ENCODE measurements around the gene COL26A1. TPM values are rescaled to one million over a fixed set of nuclear protein-coding genes. Genes with fewer than 3 reads are reported as not detected.
"Not testable (repeated sequence)": the region's sequence is repeated elsewhere in the genome, so short reads cannot be mapped to it uniquely, and the experiment has no call there.

Gene COL26A1
- total RNA-seq, 1 donor from 2014 or later, result 6.7 TPM

DNA sequence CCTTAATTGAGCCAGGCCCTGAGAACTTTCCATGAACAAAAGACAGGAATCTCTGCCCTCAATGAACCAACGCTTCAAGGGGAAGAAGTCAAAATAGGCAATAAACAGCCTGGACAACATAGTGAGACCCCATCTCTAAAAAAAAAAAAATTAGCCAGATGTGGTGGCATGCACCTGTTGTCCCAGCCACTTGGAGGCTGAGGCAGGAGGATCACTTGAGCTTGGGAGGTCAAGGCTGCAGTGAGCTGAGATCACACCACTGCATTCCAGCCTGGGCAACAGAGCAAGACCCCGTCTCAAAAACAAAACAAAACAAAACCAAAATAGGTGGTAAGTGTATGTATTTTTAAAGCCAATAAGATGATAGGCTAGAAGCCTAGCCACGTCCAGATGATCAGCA, 198.6 kb downstream of the COL26A1 start:
- DNase-seq (ENCODE audit: low spot score), result peak; percentile 5
- not testable (repeated sequence) for ATAC-seq

DNA sequence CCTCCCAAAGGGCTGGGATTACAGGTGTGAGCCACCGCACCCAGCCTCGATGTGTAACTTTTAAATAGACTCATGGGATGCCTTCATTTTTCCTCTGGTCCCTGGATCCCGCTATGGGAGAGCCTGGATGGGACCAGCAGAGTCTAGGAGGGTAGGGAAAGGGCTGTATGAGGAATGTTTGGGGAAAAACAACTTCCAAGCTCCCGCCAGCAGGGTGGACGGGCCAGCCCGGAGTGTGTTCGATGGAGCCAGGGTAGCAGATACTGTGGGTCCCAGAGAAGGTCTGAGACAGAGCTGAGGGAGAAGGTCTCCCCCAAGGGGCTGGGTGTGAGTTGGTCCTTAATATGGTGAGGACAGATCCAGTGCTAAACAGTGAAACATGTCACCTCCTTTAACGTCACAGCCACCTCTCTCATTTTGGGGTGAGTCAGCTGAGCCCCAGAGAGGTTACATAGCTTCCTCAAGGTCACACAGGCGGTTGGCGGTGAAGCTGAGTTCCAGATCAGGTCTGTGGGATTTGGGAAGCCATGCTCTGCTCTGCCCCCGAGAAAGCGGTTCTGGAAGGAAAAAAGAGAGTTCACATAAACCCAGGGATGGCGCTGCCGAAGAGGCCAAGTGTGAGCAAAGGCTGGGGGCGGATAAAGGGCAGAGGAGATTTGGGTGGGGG, 200.0 kb downstream of the COL26A1 start:
- DNase-seq (ENCODE audit: low spot score), result peak; percentile 22
- ATAC-seq, result no peak

DNA sequence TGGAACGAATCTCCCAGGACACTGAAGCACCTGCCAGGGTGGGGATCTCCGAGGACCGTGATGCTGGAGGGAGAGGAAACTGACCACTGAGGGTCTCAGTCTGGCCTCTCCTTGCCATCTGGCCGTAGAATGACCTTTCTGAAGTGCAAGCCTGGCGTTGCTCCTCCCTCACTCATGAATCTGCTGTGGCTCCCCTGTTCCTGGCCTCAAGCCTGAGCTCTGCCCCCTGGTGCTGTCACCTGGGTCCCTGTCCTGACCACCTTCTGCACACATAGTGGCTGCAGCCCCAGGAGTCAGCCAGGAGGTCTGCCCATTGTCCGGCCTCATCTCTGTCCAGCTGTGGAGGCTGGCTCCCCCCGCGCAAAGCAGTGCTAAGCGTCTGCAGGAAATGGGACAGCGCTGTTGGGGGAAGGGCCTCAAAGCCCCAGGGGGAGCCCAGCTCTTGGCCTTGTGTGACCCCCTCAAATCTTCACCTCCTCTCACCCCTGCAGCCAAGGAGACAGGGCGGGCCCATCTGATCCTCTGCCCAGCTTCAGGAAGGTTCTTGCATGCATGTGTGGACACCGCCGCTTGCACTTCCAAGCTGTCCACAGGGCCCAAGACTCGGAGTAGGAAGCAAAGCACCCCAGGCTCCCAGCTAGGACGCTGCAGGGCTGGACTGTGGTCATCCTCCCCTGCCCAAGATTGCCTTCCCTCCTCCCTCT, 200.7 kb downstream of the COL26A1 start:
- DNase-seq (ENCODE audit: low spot score) (peak; percentile 33), ATAC-seq (no peak)

DNA sequence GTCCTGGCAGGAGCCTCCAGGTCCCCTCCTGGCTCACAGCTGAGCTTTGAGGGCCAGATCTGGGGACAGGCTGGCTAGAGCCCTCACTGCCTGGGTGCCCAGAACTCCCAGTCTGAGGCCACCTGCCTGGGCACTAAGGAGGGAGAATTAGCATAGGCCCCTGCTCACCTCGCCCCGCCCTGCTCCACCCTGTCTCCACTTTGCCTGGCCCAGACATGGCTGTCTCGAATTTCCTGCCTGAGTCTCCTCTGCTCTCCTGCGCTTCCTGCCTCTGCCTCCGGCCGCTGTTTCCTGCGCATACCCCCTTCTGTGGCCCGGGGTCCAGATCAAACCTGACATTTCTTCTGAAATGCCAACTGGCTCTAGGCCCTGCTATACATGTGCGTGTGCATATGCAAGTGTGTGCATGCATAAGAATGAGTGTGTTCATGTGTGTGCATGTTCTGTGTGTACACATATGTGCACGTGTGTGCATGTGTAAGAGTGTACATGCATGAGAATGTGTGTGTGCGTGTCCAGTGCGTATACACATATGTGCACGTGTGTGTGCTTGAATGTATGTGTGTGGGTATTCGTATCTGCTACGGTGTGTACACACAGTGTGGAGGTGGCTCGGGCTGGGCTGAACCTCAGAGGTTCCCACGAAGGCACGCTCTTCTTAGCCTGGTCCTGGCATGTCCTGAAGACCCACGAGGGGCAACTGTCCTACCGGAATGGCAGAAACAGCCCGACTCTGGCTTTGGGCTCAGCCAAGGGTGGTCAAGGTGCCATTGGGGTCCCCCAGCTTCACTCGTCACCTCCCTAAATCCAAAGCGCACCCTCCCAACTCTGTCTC, 201.5 kb downstream of the COL26A1 start:
- ATAC-seq, result peak; percentile 18
- no peak for DNase-seq (ENCODE audit: low spot score)

DNA sequence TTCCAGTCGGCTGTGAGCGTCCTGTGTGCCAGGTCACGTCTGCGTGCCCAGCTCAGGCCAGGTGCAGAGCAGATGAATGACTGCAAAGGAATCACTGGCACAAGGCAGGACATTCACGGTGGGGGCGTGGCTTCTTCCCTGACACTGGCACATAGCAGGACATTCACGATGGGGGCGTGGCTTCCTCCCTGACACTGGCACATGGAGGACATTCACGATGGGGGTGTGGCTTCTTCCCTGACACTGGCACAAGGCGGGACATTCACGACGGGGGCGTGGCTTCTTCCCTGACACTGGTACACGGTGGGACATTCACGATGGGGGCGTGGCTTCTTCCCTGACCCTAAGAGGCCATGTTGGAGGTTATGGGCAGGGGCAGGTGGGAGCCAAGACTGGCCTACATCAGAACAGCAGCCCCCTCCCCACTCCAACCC, 202.1 kb downstream of the COL26A1 start:
- ATAC-seq, result peak; percentile 30
- DNase-seq (ENCODE audit: low spot score), result no peak

DNA sequence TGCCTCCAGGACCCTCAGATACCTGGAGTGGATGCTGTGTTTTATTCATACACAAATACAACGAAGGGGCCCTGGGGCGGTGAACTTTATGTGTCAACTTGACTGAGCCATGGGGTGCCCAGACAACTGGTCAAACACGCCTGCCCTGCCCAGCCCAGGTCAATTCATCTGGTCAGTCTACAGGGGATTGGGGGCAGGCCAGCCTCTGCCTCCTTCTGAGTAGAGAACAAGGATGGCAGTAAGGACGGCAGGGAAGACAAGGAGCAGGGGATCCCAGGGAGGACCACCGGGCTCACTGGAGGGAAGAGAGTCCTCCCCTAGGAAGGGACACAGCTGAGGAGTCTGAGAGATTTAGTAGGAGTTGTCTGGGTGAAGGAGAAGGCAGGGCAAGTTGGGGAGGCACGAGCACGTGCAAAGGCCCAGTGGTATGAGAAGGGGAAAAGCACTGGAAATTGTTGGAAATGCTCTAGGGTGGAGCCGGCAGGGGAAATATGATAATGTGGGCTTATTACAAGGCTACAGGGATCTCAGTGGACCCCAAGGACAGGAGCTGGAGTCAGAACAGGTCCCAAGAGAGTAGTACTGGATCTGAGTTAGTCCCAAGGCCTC, 203.0 kb downstream of the COL26A1 start:
- no peak for ATAC-seq
- no peak for DNase-seq (ENCODE audit: low spot score)

DNA sequence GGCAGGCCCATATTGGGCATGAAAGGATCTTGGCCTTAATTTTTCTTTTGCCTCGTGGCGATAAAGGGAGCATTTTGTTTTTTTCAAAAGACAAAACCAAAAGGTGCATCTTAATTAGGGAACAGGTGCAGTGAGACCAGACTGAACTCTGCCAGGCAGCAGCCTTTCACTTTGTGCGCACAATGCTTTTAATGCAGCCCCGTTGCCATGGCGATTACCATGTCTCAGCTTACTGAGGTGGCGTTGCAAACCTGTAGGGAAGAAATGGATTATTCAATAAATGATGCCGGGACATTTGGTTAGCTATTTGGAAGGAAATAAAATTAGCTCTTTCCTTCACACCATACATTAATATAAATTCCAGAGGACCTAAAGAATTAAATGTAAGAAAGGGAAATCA, 204.6 kb downstream of the COL26A1 start:
- DNase-seq (ENCODE audit: low spot score) (no peak), ATAC-seq (no peak)

DNA sequence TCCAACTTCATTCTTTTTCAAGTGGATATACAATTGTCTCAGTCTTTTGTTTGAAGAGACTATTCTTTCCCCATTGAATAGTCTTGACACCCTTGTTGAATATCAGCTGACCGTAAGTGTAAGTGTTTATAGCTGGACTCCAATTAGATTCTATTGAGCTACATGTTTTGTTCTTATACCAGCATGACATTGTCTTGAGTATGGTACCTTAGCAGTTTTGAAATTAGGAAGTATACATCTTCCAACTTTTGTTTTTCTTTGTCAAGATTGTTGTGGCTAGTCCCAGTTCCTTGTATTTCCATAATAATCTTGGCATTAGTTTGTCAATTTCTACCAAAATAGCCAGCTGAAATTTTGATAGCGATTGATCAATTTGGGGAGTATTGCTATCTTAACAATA, 209.5 kb downstream of the COL26A1 start:
- no peak for ATAC-seq
- DNase-seq (ENCODE audit: low spot score), result no peak

DNA sequence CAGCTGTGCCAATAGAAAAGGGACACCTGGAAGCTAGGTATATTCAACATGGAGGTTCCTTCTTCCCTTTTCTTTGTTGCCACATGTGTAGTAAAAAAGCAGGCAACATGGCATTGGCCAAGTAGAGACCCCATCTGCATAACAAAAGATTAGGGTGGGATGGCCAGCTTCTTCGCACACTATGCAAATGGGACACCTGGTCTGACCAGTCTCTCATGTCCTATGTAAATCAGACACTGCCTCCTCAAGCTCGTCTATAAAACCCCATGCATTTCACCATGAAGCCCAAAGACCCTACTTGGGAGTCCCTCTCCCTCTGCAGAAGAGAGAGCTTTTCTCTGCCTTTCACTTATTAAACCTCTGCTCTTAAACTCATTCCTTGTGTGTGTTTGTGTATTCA, 212.5 kb downstream of the COL26A1 start:
- ATAC-seq (no peak), DNase-seq (ENCODE audit: low spot score) (no peak)

DNA sequence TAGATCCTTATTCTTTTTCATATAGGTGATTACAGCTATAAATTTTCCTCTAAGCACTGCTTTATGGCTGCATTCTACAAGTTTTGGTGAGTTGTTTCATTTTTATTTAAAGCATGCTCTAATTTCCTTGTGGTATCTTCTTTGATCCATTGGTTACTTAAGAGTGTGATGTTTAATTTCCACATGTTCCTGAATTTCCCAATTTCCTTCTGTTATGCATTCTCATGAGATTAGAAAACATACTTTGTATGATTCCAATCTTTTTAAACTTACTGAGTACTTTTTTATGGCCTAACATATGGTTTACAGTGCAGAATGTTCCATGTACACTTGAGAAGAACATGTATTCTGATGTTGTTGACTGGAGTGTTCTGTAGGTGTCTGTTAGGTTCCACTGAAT, 213.0 kb downstream of the COL26A1 start:
- DNase-seq (ENCODE audit: low spot score) (no peak), ATAC-seq (no peak)

DNA sequence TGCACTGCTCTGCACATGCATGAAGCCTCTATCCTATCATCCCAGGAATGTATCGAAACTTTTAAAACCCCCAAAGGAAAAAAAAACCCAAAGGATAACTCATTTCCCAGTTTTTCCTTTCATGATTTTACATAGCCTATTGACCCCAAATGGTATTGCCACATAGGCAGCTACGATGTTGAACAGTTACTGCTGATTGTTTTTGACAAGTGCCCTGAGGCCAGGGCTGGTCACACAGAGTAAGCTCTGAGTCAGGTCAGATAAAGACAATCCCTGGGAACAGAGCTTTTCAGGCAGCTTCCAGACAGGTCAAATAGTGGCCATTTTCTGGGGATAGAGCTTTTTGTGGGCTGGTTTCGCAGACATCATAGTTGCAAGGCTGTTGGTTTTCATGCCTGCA, 214.3 kb downstream of the COL26A1 start:
- DNase-seq (ENCODE audit: low spot score), result no peak

DNA sequence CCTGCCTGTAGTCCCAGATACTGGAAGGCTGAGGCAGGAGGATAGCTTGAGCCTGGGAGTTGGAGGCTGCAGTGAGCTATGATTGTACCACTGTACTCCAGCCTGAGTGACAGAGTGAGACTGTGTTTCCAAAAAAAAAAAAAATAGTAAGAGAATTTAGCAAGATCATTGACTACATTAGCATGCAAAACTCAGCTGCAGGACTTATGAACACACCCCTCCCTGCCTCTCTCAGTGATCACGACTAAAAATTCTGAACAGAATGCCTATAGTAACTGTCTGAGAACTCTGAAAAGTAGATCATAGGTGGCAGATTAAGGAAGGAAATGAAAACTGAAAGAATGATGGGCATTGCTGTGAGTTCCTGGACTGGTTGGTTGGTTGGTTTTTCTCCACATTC, 215.9 kb downstream of the COL26A1 start:
- no peak for ATAC-seq
- no peak for DNase-seq (ENCODE audit: low spot score)

More for the DNA sequence above, 214.3 kb downstream of the COL26A1 start:
- ATAC-seq, result no peak

DNA sequence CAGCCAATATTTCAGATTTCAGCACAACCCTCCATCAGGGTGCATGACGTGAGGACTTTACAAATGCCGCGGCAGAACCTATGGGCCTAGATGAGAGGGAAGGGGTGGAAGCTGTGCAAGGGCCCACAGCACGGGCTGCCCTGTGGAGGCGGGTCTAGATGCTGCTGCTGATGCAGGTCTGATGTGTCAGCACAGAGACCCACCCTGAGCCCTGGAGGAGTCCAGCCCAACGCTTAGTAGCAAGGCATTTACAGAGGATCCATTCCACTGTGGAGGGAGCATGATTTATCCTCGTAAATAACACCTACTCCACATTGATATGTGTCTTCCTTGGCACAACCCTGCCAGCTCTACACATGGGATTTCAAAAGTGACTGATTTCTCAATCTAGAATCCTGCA, 217.9 kb downstream of the COL26A1 start:
- no peak for DNase-seq (ENCODE audit: low spot score)
- ATAC-seq, result no peak

DNA sequence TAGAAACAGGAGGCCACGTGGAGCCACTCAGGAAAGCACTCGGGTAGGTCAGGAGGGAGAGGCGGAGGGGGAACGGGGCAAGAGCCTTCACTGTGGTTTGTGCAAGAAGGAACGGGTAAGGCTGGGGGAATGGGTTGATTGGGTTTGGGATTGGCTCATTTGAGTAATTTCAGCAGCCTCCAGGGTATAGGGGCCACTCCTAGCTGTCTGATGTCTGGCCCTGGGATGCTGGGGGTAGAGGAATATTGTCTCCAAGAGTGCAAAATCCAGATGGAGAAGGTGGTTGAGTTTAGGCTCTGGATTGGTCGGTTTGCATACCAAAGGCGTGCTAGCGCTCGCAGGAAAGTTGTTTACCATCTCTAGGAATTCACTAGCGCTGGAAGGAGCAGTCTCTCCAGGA, 219.2 kb downstream of the COL26A1 start:
- no peak for ATAC-seq

DNA sequence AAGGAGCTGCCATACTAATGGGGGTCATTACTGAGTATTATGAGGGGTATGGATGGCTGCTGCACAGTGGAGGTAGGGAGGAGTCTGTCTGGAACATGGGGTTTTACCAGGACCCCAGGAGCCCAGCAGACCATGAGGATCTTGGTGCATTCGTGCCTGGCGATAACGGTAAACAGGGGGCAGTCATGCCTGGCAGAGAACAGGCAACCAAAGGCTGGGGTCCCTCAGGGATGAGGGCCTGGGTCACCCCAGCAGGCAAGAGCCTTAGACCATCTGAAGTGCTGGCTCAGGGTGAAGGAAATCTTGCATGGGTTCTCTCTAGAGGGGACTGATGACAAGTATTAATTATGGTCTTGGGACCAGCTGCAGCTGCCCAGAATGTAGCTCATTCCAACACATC, 220.3 kb downstream of the COL26A1 start:
- no peak for ATAC-seq
- peak; percentile 35 for DNase-seq (ENCODE audit: low spot score)

More for the DNA sequence above, 219.2 kb downstream of the COL26A1 start:
- no peak for DNase-seq (ENCODE audit: low spot score)

DNA sequence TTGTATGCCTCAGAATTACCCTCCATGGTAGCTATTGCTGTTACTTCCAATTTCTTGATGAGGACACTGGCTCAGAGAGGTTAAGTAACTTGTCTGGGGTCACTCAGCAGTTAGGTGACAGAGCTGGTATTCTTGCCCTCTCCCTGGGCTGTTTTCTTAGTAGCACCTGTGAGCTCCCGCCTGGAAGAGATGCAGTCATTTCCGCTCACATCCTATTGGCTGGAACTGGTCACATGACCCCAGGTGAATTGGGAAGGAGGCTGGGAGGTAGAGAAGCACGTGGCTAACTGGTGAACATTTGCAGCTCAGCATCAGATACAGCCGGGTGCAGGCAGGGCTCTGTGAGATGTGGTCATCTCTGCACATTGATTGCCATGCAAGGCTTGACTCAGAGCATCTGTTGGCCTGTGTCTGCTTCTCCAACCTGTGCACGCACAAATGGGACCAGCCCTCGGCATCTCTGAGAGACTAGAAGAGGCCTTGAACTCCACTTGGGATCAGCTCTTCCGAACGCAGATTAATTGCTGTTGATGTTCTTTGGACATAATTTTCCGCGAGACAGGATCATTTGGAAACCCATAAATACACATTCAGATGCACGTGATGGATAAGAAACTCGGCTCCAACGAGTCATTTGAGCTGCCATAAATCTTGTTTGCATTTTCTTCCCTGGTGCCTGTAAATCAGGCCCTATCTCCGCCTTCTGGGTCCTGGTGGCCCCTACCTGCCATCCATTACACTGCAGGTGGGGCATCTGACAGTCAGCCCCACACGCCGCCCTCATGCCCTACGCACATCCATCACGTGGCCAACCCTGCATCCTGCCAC, 223.6 kb downstream of the COL26A1 start:
- ATAC-seq, result no peak

DNA sequence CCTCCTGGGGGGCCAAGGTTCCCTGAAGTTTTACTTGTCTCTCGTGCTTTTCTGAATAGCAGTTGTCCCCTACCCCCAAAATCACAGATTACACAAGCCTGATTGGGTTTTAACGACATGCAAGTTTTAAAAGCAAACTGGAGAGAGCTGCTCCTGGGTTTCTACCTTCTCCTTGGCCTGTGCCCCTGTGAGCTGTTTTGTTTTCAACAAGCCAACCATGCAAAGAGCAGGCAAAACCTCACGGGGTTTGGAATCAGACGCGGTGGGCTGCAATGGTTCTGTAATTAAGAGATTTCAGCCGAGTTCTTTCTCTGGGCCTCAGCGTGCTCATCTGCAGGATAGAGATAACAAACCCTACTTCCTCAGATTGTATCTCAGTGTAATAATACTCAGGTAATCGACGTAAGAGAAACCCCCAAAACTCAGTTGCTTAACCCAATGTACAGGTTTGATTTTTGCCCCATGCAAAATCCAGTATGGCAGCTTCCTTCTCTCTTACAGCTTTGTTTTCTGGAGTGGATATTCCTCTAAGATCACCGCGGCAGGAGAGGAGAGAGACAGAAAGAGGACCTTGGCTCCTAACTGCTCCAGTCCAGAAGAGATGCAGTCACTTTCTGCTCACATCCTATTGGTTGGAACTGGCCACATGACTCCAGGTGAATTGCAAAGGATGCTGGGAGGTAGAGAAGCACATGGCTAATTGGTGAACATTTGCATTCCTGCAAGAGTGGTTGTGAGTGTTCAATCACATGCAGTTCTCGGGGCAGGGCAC, 224.4 kb downstream of the COL26A1 start:
- ATAC-seq (no peak), DNase-seq (ENCODE audit: low spot score) (peak; percentile 15)

More for the DNA sequence above, 223.6 kb downstream of the COL26A1 start:
- DNase-seq (ENCODE audit: low spot score), result peak; percentile 15

DNA sequence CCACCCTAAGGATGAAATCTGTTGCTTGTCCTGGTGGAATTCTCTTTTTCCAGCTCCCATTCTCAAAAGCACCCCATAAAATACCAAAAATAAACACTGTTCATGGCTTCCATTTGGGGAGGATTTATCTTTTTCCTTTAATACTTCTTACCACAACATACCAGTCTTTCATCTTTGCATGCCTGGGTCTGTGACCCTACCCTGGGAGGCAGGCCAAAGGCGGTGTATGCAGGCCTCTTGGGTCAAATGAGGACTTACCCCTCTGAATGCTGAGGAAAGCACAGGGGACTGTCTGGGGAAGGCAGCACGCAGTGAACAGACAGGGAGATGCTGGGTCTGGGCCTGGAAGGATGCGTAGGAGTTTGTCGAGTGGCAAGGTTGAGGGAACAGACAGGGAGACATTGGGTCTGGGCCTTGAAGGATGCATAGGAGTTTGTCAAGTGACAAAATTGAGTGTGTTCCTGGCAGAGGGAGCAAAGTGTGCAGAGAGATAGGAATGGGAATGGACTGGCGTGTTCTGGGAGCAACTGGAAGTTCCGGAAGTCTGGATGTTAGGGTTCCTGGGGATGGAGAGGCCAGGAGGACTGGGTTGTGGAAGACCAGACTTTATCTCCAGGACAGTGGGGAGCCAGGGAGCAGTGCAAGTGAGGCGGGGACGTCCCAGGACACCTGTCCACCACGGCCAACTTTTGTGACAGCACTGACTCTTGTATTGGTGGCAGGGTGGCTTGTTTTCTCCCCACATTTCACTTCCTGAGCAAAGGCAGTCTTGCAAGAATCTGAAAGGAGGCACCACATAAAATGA, 225.7 kb downstream of the COL26A1 start:
- no peak for ATAC-seq
- peak; percentile 18 for DNase-seq (ENCODE audit: low spot score)

DNA sequence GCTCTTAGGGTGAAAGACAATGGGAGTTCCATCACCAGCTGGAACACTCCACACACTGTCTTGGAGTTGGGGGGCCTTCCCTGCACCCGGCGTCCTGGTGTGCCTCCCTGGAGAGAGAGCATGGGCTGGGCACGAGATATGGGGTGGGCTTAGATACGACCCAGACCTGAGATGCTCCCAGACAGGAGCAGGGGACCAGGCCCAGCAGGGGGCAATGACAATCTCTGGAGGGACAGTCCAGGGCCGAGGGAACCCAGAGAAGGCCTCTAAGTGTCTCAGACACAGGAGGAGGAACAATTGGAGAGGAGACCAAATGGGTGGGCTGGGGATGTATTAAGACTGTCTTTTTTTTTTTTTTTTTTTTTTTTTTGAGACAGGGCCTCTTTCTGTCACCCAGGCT, 226.4 kb downstream of the COL26A1 start:
- no peak for ATAC-seq
- DNase-seq (ENCODE audit: low spot score), result peak; percentile 21

Measured in left lobe of liver (tissue), 2 donors.